ENCODE measurements around the gene SORCS2. TPM values are rescaled to one million over a fixed set of nuclear protein-coding genes. Genes with fewer than 3 reads are reported as not detected.

SORCS2 gene
- total RNA-seq, 4 donors from 2014 or later, result 0.26 to 17.1 (median 2.9) TPM

GRCh38 chr4:7623468-7623867 is 431.1 kb downstream of the SORCS2 start:
- Histone ChIP-seq H3K27ac (no peak overlapping the region), H3K9me3 (no peaks in the 10 kb centered on the region), H3K36me3 (no peaks in the 10 kb centered on the region), H3K4me1 (no peaks in the 10 kb centered on the region), H3K27me3 (no peaks in the 10 kb centered on the region), H3K4me3 (no peak overlapping the region)
- intact Hi-C loops (cut with DNase I; ENCODE audit: low total_unique reads), result no loop called here
- TF ChIP-seq CTCF (IDR thresholded peaks at IDR 0.05), result no peak
- no peak for TF ChIP-seq POLR2A (IDR thresholded peaks at IDR 0.05)
- no peak for DNase-seq

- TF ChIP-seq CTCF (IDR thresholded peaks at IDR 0.05), result no peak
- DNase-seq, result no peak
- H3K27me3 ChIP-seq, result no peaks in the 10 kb centered on the region
- H3K36me3 ChIP-seq, result no peaks in the 10 kb centered on the region
- no peak overlapping the region for H3K4me3 ChIP-seq
- no peaks in the 10 kb centered on the region for H3K4me1 ChIP-seq
- no peak overlapping the region for H3K27ac ChIP-seq
- intact Hi-C loops (cut with DNase I; ENCODE audit: low total_unique reads), result no loop called here
- no peaks in the 10 kb centered on the region for H3K9me3 ChIP-seq
These were observed 432.1 kb downstream of the SORCS2 start for GRCh38 chr4:7624396-7624980.

- no peak overlapping the region for H3K27ac ChIP-seq
- H3K4me3 ChIP-seq, result no peak overlapping the region
- no peaks in the 10 kb centered on the region for H3K9me3 ChIP-seq
- H3K27me3 ChIP-seq, result no peaks in the 10 kb centered on the region
- no peak for DNase-seq
- no peaks in the 10 kb centered on the region for H3K36me3 ChIP-seq
- H3K4me1 ChIP-seq, result no peaks in the 10 kb centered on the region
- TF ChIP-seq CTCF (IDR thresholded peaks at IDR 0.05), result no peak
- TF ChIP-seq POLR2A (IDR thresholded peaks at IDR 0.05), result no peak
- intact Hi-C loops (cut with DNase I; ENCODE audit: low total_unique reads), result no loop called here
These were observed 432.7 kb downstream of the SORCS2 start for GRCh38 chr4:7625071-7625470.

- no peaks in the 10 kb centered on the region for H3K9me3 ChIP-seq
- DNase-seq, result no peak
- no peak overlapping the region for H3K4me3 ChIP-seq
- TF ChIP-seq CTCF (IDR thresholded peaks at IDR 0.05) (no peak), POLR2A (IDR thresholded peaks at IDR 0.05) (no peak)
- peaks cover 0 to 6% of the 10 kb centered on the region in 2 donors for H3K4me1 ChIP-seq
- no peaks in the 10 kb centered on the region for H3K36me3 ChIP-seq
- intact Hi-C loops (cut with DNase I; ENCODE audit: low total_unique reads), result no loop called here
- H3K27ac ChIP-seq, result no peak overlapping the region
- no peaks in the 10 kb centered on the region for H3K27me3 ChIP-seq
These were observed 434.2 kb downstream of the SORCS2 start for GRCh38 chr4:7626531-7626930.

- Histone ChIP-seq H3K9me3 (no peaks in the 10 kb centered on the region), H3K36me3 (no peaks in the 10 kb centered on the region), H3K4me1 (peaks cover 0 to 6% of the 10 kb centered on the region in 2 donors), H3K27me3 (no peaks in the 10 kb centered on the region), H3K4me3 (no peak overlapping the region), H3K27ac (no peak overlapping the region)
- no peak for TF ChIP-seq POLR2A (IDR thresholded peaks at IDR 0.05)
- TF ChIP-seq CTCF (IDR thresholded peaks at IDR 0.05), result no peak
- no peak for DNase-seq
- intact Hi-C loops (cut with DNase I; ENCODE audit: low total_unique reads), result no loop called here
These were observed 435.2 kb downstream of the SORCS2 start for GRCh38 chr4:7627251-7628250.

Measured in uterus (tissue), 4 donors.